GM12878 (cell line): ENCODE results near the gene PFKP. TPM values are rescaled to one million over a fixed set of nuclear protein-coding genes. Genes with fewer than 3 reads are reported as not detected.

Source experiments
- ATAC-seq: fragments of 200-7000 bp; cut with Tn5 transposase; 3 replicates; pipeline ENCODE4 v1.9.1; 2020; ENCODE audit warnings: mild to moderate bottlenecking, moderate library complexity
- BruUV-seq: library from RNA; stranded (reverse); fragments of 400-500 nt; replicated peaks from 2 replicates; lab custom pipeline; 2021; lab: Mats Ljungman, UMichigan
- CTCF ChIA-PET: fragments of 300-600 bp; sonication (Branson Sonifier 250); formaldehyde crosslinking; extraction: SDS; loops from one replicate; lab custom pipeline; 2021; ENCODE audit warnings: inconsistent platforms; lab: Yijun Ruan, JAX
- POLR2A ChIA-PET: fragments of 350-600 bp; formaldehyde crosslinking; extraction: SDS; loops from one replicate; lab custom pipeline; 2021; ENCODE audit warnings: inconsistent platforms; lab: Charles Lee
- RAD21 ChIA-PET: fragments of 300-600 bp; sonication (Branson Sonifier 250); formaldehyde crosslinking; loops from one replicate; lab custom pipeline; 2023; ENCODE audit warnings: antibody characterized with exemption; ENCODE audit not compliant: unreplicated experiment; lab: Charles Lee
- SMC1A ChIA-PET: fragments of 300-600 bp; sonication (Branson Sonifier 250); formaldehyde crosslinking; loops from one replicate; lab custom pipeline; 2023; ENCODE audit not compliant: unreplicated experiment, uncharacterized antibody; lab: Charles Lee
- DNase-seq: peaks from one replicate; pipeline ENCODE4 v3.0.0-alpha.2; 2011; ENCODE audit warnings: low read depth, low spot score
- FAIRE-seq: peaks from 3 replicates; lab custom pipeline; 2011; peaks lifted over from hg19 to GRCh38; lab: Jason Lieb, UNC
- H2AFZ ChIP-seq: 2 replicates; pipeline ENCODE4 v1.6.0; 2011; ENCODE audit warnings: low read depth, low read length, control low read depth; ENCODE audit not compliant: control insufficient read depth
- H3K27ac ChIP-seq: 2 replicates; pipeline ENCODE4 v1.5.1; 2011; ENCODE audit warnings: control low read depth; ENCODE audit not compliant: control insufficient read depth, insufficient read depth
- H3K27me3 ChIP-seq, 2 experiments: replicated peaks in 1 of 2; 2 replicates each; pipeline versions ENCODE4 v1.6.0 to v1.6.1; 2011; ENCODE audit warnings: low read length in 1 of 2; ENCODE audit not compliant: control insufficient read depth in 2 of 2, insufficient read depth in 2 of 2
- H3K36me3 ChIP-seq, 2 experiments: 2 replicates each; pipeline ENCODE4 v1.5.1; 2011; ENCODE audit warnings: low read length in 1 of 2; ENCODE audit not compliant: control insufficient read depth in 2 of 2, insufficient read depth in 2 of 2
- H3K4me1 ChIP-seq: 2 replicates; pipeline ENCODE4 v1.6.1; 2011; ENCODE audit warnings: mild to moderate bottlenecking, low read length, moderate library complexity, mixed read lengths; ENCODE audit not compliant: control insufficient read depth, insufficient read depth
- H3K4me2 ChIP-seq: 2 replicates; pipeline ENCODE4 v1.6.0; 2011; ENCODE audit warnings: control low read depth; ENCODE audit not compliant: control insufficient read depth, insufficient read depth
- H3K4me3 ChIP-seq: fragments of 200-600 bp; sonication (generic); 2 replicates; pipeline ENCODE4 v1.5.1; 2016
- H3K79me2 ChIP-seq: 2 replicates; pipeline ENCODE4 v1.6.0; 2011; ENCODE audit warnings: low read length; ENCODE audit not compliant: control insufficient read depth, insufficient read depth
- H3K9ac ChIP-seq: 2 replicates; pipeline ENCODE4 v1.8.0; 2011; ENCODE audit warnings: low read length, control low read depth, mixed read lengths; ENCODE audit not compliant: control insufficient read depth, insufficient read depth
- H3K9me3 ChIP-seq: replicated peaks from 3 replicates; pipeline ENCODE4 v1.5.1; 2011; ENCODE audit warnings: mild to moderate bottlenecking, low read length; ENCODE audit not compliant: control insufficient read depth, insufficient read depth
- H4K20me1 ChIP-seq: 2 replicates; pipeline ENCODE4 v1.6.0; 2011; ENCODE audit not compliant: control insufficient read depth, insufficient read depth
- IKZF1 ChIP-seq: fragments of 450-650 bp; conservative IDR thresholded peaks from 2 replicates; pipeline ENCODE4 v1.6.1; 2017; ENCODE audit warnings: antibody characterized with exemption, mild to moderate bottlenecking
- IRF5 ChIP-seq: fragments of 450-650 bp; IDR thresholded peaks from 2 replicates; pipeline ENCODE4 v1.6.1; 2017; ENCODE audit warnings: borderline replicate concordance
- MLLT1 ChIP-seq: fragments of 450-650 bp; IDR thresholded peaks from 2 replicates; pipeline ENCODE4 v1.6.1; 2016; ENCODE audit warnings: mild to moderate bottlenecking
- SREBF1 ChIP-seq: IDR thresholded peaks from 2 replicates; pipeline ENCODE4 v1.6.1; 2012; ENCODE audit warnings: mild to moderate bottlenecking, low read length
- WGBS: methylation state at CpG from one replicate; pipeline ENCODE4 v1.1.6; 2016; ENCODE audit warnings: low lambda C conversion rate; ENCODE audit not compliant: insufficient replicate concordance, insufficient coverage; ENCODE audit errors: missing lambda C conversion rate; 5-methylcytosine and 5-hydroxymethylcytosine counted together
- in situ Hi-C: fragments of 300-500 bp; cut with MboI; formaldehyde crosslinking; loops from 9 replicates; pipeline ENCODE4 v1.14.3; 2018; ENCODE audit warnings: mixed read lengths
- intact Hi-C: fragments of 100-400 bp; cut with micrococcal nuclease; formaldehyde crosslinking; loops from one replicate; pipeline ENCODE4 v1.14.2; 2022; ENCODE audit not compliant: unreplicated experiment
- polyA plus RNA-seq, 11 experiments: library from polyadenylated mRNA; depleted of rRNA in 4 of 11; unstranded in 6 of 11; stranded (reverse) in 5 of 11; fragments of >200 nt; fragmentation: Nextera tagmentation in 4 of 11; fragmentation: Illumina TruSeq in 1 of 11; extraction: Ambion mirVana in 4 of 11; extraction: Trizol in 1 of 11; gene quantifications; 1 replicate in 1 of 11; 2 replicates in 10 of 11; pipeline versions ENCODE4 v1.2.1 to v1.2.3, GENCODE V29; 2011 to 2016; ENCODE audit warnings: inconsistent platforms in 2 of 11, missing spikeins in 2 of 11, low read depth in 1 of 11
- total RNA-seq, 4 experiments: library from RNA; depleted of rRNA in 3 of 4; stranded (reverse); fragments of >200 nt in 3 of 4; fragmentation: Illumina TruSeq in 1 of 4; extraction: Trizol in 1 of 4; gene quantifications; 2 replicates each; pipeline versions ENCODE4 v1.2.1 to v1.2.3, GENCODE V29; 2013 to 2021

The PFKP gene
- total and polyA plus RNA-seq, 10 of the 15 experiments (the other 5 are each of a cell fraction or from before 2014, with no cell fraction given), result 27.0 to 145 (median 95.7) TPM

- no peak for TF ChIP-seq SREBF1
- TF ChIP-seq, all 136 proteins: peak for 0
- FAIRE-seq (no peak), DNase-seq (no peak), ATAC-seq (no peak)
- WGBS, result 27% methylated on average over 6 of the region's 6 CpGs
- ChIA-PET SMC1A (no interaction called here), POLR2A (no interaction called here), CTCF (interaction anchor here (0.7 to 1.7 kb wide), 2 partner anchors 18 kb away, joined by 3 to 5 read pairs; no protein-coding TSS in a partner anchor), RAD21 (no interaction called here)
- Histone ChIP-seq H3K27me3 (peaks cover 0 to 4% of the 10 kb centered on the region in 2 experiments; a peak in 2 of 4 replicates), H3K79me2 (no peaks in the 10 kb centered on the region), H4K20me1 (no peaks in the 10 kb centered on the region), H3K27ac (no peak overlapping the region), H3K4me2 (no peak overlapping the region), H3K4me3 (no peak overlapping the region), H3K9ac (no peak overlapping the region), H3K36me3 (no peaks in the 10 kb centered on the region), H2AFZ (no peak overlapping the region), H3K9me3 (no peaks in the 10 kb centered on the region), H3K4me1 (no peaks in the 10 kb centered on the region)
- intact Hi-C loops, result no loop called here
- in situ Hi-C loops, result no loop called here
- BruUV-seq, result no TSS peak
Measured at GRCh38 chr10:3025026-3025683, 42.2 kb upstream of the PFKP start.

- no peaks in the 10 kb centered on the region for H3K4me1 ChIP-seq
- H3K4me3 ChIP-seq, result no peak overlapping the region
- no peaks in the 10 kb centered on the region for H3K36me3 ChIP-seq
- intact Hi-C loops (no loop called here), in situ Hi-C loops (no loop called here)
- ChIA-PET POLR2A (no interaction called here), SMC1A (no interaction called here), RAD21 (no interaction called here), CTCF (no interaction called here)
- TF ChIP-seq IRF5, result no peak
- TF ChIP-seq MLLT1, result no peak
- TF ChIP-seq IKZF1, result no peak
- H2AFZ ChIP-seq, result no peak overlapping the region
- no peak for FAIRE-seq
- ATAC-seq, result no peak
- 52% methylated on average over 3 of the region's 3 CpGs for WGBS
- H3K9me3 ChIP-seq, result no peaks in the 10 kb centered on the region
- no peaks in the 10 kb centered on the region; a peak in 1 of 4 replicates for H3K27me3 ChIP-seq
- no peaks in the 10 kb centered on the region for H4K20me1 ChIP-seq
- BruUV-seq, result no TSS peak
- no peak for DNase-seq
- H3K9ac ChIP-seq, result no peak overlapping the region
- H3K79me2 ChIP-seq, result no peaks in the 10 kb centered on the region
- no peak overlapping the region for H3K27ac ChIP-seq
- H3K4me2 ChIP-seq, result no peak overlapping the region
Measured at GRCh38 chr10:3027866-3028265, 39.5 kb upstream of the PFKP start.
